Right kidney (tissue), 9 donors: ENCODE data around the gene ZNF793.

Experiments used
- DNase-seq: peaks from one replicate; pipeline ENCODE4 v3.0.0-alpha.2; 2016
- long read RNA-seq, 8 donors: transcript quantifications; one replicate each; lab custom pipeline, GENCODE V29; 2026

The ZNF793 gene
- long read RNA-seq, donor 1, partial matches to known transcripts, result 0 of 1 reads
- long read RNA-seq, donor 1, other reads (novel, unspliced or antisense), result 0 of 1 reads
- long read RNA-seq, donor 2, partial matches to known transcripts, result 8 of 8 reads
- long read RNA-seq, donor 2, other reads (novel, unspliced or antisense), result 0 of 8 reads
- long read RNA-seq, donor 3, partial matches to known transcripts, result 0 of 2 reads
- long read RNA-seq, donor 3, other reads (novel, unspliced or antisense), result 0 of 2 reads
- long read RNA-seq, donor 4, result 0 reads
- long read RNA-seq, donor 5, partial matches to known transcripts, result 5 of 12 reads
- long read RNA-seq, donor 5, other reads (novel, unspliced or antisense), result 7 of 12 reads
- long read RNA-seq, donor 6, result 0 reads
- long read RNA-seq, donor 7, result 0 reads
- long read RNA-seq, donor 8, partial matches to known transcripts, result 9 of 10 reads
- long read RNA-seq, donor 8, other reads (novel, unspliced or antisense), result 0 of 10 reads

DNA sequence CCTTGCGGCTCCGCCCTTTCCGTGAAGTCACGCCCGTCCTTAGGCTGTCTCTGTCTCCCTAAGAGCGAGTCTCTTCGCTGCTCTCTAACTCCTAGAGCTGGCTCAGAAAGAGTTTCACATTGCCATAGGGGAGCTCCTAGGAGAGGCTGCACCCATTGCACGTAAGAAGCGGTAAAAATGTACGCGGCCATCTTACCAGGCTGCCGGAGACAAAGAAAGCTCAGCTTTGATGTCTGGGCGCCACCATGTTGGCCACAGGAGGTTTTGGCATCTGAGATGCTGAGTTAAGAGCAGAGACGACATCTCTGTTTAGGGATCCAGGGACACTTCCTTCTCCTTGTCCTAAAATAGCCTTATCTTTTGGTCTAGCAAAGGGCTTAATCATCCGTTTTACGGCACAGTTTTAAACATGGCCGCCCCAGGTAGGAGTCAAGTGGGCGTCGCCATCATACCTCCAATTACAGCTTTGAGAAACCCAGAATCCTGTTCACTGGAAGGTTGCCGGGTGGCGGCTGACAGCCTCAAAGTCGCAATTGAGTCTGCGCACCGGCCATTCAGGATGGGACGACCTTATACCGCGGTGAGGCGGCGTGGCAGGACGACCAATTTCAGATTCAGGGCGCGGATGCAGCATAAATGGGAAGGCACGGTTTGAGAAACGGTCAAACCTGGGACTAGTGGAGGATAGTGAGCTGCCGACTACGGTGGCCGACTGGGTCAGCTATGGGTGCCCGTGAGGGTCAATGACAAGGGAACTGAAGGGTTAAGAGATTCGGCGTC, at the start of gene ZNF793:
Gene ZNF793 (plus strand): TSS at position 553 of the 780 bp plus-strand sequence. CDS start 16,501 bp downstream, outside the sequence.
- DNase-seq, result peak; percentile 96

DNA sequence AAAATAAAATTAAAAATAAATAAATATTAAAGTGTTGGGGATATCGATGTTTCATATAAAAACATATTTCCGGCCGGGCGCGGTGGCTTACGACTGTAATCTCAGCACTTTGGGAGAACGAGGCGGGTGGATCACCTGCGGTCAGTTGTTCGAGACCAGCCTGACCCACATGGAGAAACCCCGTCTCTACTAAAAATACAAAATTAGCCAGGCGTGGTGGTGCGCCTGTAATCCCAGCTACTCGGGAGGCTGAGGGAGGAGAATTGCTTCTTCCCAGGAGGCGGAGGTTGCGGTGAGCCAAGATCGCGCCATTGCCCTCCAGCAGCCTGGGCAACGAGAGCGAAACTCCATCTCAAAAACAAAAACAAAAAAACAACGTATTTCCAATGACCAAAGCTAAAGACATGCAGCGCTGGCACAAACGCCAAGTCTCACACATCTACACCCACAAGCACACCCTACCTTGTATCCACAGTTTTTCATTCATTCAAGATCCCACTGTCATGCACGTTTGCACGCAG, 40.4 kb upstream of the ZNF793 start:
- DNase-seq, result no peak

DNA sequence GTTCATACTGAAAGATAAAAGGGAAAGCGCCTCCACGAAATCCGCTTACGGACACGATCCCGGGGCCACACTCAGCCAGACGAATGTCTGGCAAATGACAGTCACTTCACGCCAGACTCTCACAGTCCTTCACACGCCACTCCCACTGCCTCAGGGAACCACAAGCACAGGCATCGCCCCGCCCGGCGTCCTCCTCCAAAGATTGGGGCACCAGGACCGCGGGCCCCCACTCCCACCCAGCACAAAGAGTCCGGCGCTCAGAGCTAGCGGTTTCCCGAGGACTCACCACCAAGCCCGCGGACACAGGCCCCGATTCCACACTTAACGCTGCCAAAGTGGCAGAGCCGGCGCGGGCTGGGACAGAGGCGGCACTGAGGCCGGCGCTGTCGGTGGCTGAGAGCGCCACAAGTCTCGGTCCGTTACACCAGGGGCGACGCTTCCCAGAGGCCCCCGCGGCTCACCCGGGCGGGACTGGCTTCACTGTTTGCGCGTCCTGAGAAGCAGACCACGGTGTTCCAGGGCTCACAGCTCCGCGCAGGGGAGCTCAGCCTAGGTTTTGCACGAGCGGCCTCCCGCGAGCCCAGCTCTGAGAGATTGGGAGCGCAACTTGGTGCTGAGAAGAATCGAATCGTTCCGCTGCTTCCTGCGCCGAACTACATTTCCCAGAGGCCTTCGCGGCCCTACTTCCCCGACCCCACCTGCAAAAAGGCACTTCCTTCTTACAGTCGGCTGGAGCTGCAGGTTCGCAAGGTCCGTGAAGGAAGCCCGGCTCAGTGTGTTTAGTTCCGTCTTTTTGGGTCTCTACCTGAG, 39.7 kb upstream of the ZNF793 start, which contains the start of gene ZNF569:
Gene ZNF569 (minus strand): TSS at position 647 of the 810 bp plus-strand sequence. CDS start 22,523 bp downstream, outside the sequence.
- DNase-seq, result peak; percentile 99

DNA sequence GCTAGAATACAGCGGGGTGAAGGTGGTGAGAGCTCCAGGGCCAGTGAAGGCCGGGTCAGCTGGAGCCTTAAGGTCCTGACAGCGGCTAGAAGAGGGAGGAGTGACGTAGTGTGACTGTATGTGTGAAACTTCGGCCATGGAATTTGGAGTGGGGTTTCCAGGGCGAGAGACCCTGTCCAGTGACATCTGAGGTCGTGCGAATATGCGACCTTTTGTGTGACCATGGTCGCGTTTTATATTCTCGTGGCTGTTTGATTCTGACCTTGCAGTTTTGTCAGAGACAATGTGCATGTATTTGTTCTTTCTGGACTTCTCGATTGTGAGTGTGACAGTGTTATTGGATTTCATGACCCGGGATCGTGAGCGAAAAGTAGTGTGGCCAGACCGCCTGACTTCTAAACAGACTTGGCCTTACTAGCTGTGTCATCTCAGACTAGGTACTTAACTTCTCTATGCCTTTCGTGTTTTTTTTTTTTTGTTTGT, 39.1 kb upstream of the ZNF793 start:
- DNase-seq, result no peak

- DNase-seq, result peak; percentile 98
Measured at GRCh38 chr19:37468961-37469777, 37.6 kb upstream of the ZNF793 start, which contains the start of gene ZNF570. TSS of gene ZNF570 (plus strand) at chr19:37469356. CDS start at chr19:37470355, 999 bp downstream.

DNA sequence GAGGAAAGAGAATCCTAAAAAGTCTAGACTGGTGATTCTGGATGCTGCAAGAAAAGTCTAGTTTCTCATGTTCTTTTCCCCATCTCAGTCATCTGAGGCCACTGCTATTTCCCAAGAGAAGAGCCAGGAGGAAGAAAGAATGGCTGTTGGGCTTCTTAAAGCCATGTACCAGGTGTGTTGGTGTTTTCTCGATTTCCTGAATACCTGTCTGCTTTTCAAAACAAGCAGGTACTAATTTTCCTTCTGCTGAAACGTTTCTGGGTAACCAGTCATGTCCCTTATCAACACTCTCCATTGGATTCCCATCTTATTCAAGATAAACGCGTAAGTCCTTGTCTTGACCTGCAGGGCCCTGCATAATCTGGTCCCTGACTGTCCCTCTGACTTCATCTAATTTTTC, 36.5 kb upstream of the ZNF793 start:
- no peak for DNase-seq

DNA sequence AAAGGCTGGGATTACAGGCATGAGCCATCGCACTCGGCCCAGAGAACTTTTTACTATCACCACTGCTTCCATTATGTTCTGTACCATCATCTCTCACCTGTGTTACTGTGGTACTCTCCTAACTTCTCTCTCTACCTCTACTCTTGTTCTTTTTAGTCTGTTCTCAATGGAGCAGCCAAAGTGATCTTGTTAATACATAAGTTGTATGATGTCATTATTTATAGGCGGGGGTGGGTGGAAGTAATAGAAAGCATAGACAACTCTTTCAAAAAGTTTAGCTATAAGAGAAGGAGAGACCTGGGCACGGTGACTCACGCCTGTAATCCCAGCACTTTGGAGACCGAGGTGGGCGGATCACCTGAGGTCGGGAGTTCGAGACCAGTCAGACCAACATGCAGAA, 34.6 kb upstream of the ZNF793 start:
- DNase-seq, result no peak

- no peak for DNase-seq
Measured at GRCh38 chr19:37484406-37485168, 22.2 kb upstream of the ZNF793 start.

GRCh38 chr19:37492213-37492612, 14.5 kb upstream of the ZNF793 start:
- DNase-seq, result no peak

DNA sequence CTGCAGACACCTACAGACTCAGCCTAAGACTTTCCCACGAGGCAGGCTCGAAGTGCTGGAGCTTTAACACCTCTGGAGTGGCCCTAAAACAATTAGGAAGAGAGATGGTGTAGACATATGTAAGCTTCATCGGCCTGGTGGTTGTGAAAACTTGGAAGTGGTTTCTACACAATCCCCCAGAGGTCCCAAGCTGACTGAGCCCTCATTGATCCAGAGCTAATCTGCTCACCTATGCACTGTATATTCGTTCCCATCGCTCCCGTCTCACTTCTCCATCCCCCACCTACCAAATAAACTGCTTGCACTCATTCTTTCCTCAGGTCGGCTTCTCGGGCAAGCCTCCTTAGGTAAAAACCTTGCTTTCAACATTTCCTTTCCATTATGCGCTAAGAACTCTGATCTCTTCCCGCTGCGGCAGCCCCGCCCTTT, 767 bp upstream of the ZNF793 start:
- no peak for DNase-seq

DNA sequence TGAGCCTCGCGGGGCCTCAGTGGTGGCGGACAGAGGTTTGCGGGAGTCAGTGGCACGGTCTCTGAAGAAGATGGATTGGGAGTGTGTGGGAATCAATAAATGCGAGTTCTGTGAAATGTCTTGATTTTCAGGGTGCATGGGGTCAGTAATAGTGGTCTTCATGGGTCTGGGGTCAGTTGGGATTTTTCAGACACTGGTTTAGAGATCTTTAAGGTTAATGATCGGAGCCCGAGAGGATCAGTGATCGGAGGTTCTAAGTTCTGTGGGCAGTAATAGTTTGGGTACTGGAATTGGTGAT, 377 bp downstream of the ZNF793 start:
- no peak for DNase-seq

DNA sequence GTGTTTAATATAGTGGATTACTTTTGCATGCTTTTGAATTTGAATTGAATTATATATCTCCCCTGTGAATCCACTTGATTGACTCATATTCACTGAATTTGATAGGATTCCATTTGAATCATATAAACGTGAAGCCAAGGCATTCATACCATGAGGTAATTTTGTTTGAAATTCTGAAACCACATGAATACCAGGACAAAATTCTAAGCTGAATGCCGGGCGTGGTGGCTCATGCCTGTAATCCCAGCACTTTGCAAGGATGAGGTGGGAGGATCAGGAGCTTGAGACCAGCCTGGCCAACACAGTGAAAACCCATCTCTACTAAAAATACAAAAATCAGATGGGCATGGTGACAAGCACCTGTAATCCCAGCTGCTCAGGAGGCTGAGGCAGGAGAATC, 4.4 kb downstream of the ZNF793 start:
- no peak for DNase-seq

GRCh38 chr19:37511821-37512220, 5.1 kb downstream of the ZNF793 start:
- no peak for DNase-seq

GRCh38 chr19:37513397-37513796, 6.7 kb downstream of the ZNF793 start:
- no peak for DNase-seq

DNA sequence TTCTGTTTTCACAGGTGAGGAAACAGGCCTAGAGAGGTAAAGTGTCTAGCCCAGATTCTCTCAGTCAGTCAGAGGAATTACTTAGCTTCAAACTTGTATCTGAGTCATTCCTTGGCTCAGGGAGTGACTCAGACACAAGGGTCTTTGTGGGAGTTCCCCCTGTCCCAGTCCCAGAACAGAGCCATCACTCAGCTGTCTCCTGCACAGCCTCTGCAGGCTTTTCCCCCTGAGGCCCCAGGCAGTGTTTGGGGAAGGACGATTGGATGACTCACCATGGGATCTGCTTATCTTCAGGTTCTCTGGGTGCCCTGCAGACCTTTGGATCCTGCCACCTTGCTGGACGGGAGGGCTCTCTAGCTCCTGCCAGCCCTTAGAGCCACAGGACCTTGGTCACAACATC, 13.2 kb downstream of the ZNF793 start:
- no peak for DNase-seq

GRCh38 chr19:37537391-37537947, 30.7 kb downstream of the ZNF793 start:
- DNase-seq, result no peak

- peak; percentile 87 for DNase-seq
Measured at GRCh38 chr19:37551129-37551993, 44.6 kb downstream of the ZNF793 start.

- DNase-seq, result no peak
Measured at GRCh38 chr19:37563518-37563917, 56.8 kb downstream of the ZNF793 start.
